ENCODE results near the gene COL27A1.

COL27A1 gene

GRCh38 chr9:114278881-114279570 lies 123.7 kb downstream of the COL27A1 start:
- Histone ChIP-seq H3K4me1 (no peaks in the 10 kb centered on the region), H3K9me3 (ENCODE audit: control insufficient read depth, low read length) (no peaks in the 10 kb centered on the region), H3K9ac (no peak overlapping the region), H3K4me2 (ENCODE audit: low read length) (no peak overlapping the region), H2AFZ (no peak overlapping the region), H3K27ac (no peak overlapping the region), H3K4me3 (ENCODE audit: low read depth, low read length) (no peak overlapping the region), H3K27me3 (ENCODE audit: control insufficient read depth, insufficient read depth, low read length) (no peaks in the 10 kb centered on the region), H3K79me2 (no peaks in the 10 kb centered on the region), H3K36me3 (ENCODE audit: control insufficient read depth, insufficient read depth, low read length) (no peaks in the 10 kb centered on the region)
- no peak for TF ChIP-seq CTCF (IDR thresholded peaks at IDR 0.05)

GRCh38 chr9:114279693-114280092 lies 124.4 kb downstream of the COL27A1 start:
- Histone ChIP-seq H3K36me3 (ENCODE audit: control insufficient read depth, insufficient read depth, low read length) (no peaks in the 10 kb centered on the region), H3K27me3 (ENCODE audit: control insufficient read depth, insufficient read depth, low read length) (no peaks in the 10 kb centered on the region), H3K9ac (no peak overlapping the region), H3K9me3 (ENCODE audit: control insufficient read depth, low read length) (no peaks in the 10 kb centered on the region), H3K4me3 (ENCODE audit: low read depth, low read length) (no peak overlapping the region), H3K79me2 (no peaks in the 10 kb centered on the region), H3K27ac (no peak overlapping the region), H2AFZ (no peak overlapping the region), H3K4me2 (ENCODE audit: low read length) (no peak overlapping the region), H3K4me1 (no peaks in the 10 kb centered on the region)
- no peak for TF ChIP-seq CTCF (IDR thresholded peaks at IDR 0.05)

GRCh38 chr9:114280636-114281472 lies 125.5 kb downstream of the COL27A1 start:
- no peaks in the 10 kb centered on the region for H3K4me1 ChIP-seq
- no peak overlapping the region for H3K4me2 ChIP-seq (ENCODE audit: low read length)
- no peak overlapping the region for H3K4me3 ChIP-seq (ENCODE audit: low read depth, low read length)
- no peaks in the 10 kb centered on the region for H3K27me3 ChIP-seq (ENCODE audit: control insufficient read depth, insufficient read depth, low read length)
- H3K36me3 ChIP-seq (ENCODE audit: control insufficient read depth, insufficient read depth, low read length), result no peaks in the 10 kb centered on the region
- H3K27ac ChIP-seq, result no peak overlapping the region
- no peak overlapping the region for H2AFZ ChIP-seq
- H3K79me2 ChIP-seq, result no peaks in the 10 kb centered on the region
- H3K9ac ChIP-seq, result no peak overlapping the region
- TF ChIP-seq CTCF (IDR thresholded peaks at IDR 0.05), result no peak
- H3K9me3 ChIP-seq (ENCODE audit: control insufficient read depth, low read length), result no peaks in the 10 kb centered on the region

GRCh38 chr9:114281473-114282103 lies 126.3 kb downstream of the COL27A1 start:
- H3K4me3 ChIP-seq (ENCODE audit: low read depth, low read length), result no peak overlapping the region
- no peak for TF ChIP-seq CTCF (IDR thresholded peaks at IDR 0.05)
- H3K4me1 ChIP-seq, result no peaks in the 10 kb centered on the region
- no peaks in the 10 kb centered on the region for H3K27me3 ChIP-seq (ENCODE audit: control insufficient read depth, insufficient read depth, low read length)
- H3K27ac ChIP-seq, result no peak overlapping the region
- no peak overlapping the region for H3K4me2 ChIP-seq (ENCODE audit: low read length)
- no peak overlapping the region for H2AFZ ChIP-seq
- H3K9me3 ChIP-seq (ENCODE audit: control insufficient read depth, low read length), result no peaks in the 10 kb centered on the region
- H3K9ac ChIP-seq, result no peak overlapping the region
- H3K36me3 ChIP-seq (ENCODE audit: control insufficient read depth, insufficient read depth, low read length), result no peaks in the 10 kb centered on the region
- no peaks in the 10 kb centered on the region for H3K79me2 ChIP-seq

Measured in parathyroid adenoma (tissue), 2 donors.